Peyer's patch (tissue), 4 donors: ENCODE results near the gene CAMSAP1. TPM values are rescaled to one million over a fixed set of nuclear protein-coding genes. Genes with fewer than 3 reads are reported as not detected.

Experiments
- DNase-seq, 3 donors: peaks; one replicate each; pipeline ENCODE4 v3.0.0-alpha.2; 2017 to 2019
- H3K27ac ChIP-seq, 4 donors: fragments of 200-600 bp; sonication (generic); one replicate each; pipeline ENCODE4 v1.5.1; 2016 to 2019
- H3K27me3 ChIP-seq, 2 donors: fragments of 200-600 bp; sonication (generic); one replicate each; pipeline ENCODE4 v1.5.1; 2019
- H3K36me3 ChIP-seq, 3 donors: fragments of 200-600 bp; sonication (generic); one replicate each; pipeline ENCODE4 v1.5.1; 2016 to 2019
- H3K4me1 ChIP-seq, 4 donors: fragments of 200-600 bp; sonication (generic); one replicate each; pipeline ENCODE4 v1.5.1; 2016 to 2019
- H3K4me3 ChIP-seq, 4 donors: fragments of 200-600 bp; sonication (generic); 1 replicate in 3 of 4; 2 replicates in 1 of 4; pipeline ENCODE4 v1.5.1; 2016 to 2019; ENCODE audit warnings: mild to moderate bottlenecking in 1 of 4
- H3K9me3 ChIP-seq, 4 donors: fragments of 200-600 bp; sonication (generic); one replicate each; pipeline ENCODE4 v1.5.1; 2016 to 2019; ENCODE audit warnings: mild to moderate bottlenecking in 1 of 4
- CTCF ChIP-seq, 6 experiments: fragments of 450-650 bp in 4 of 6; fragments of 200-600 bp in 2 of 6; sonication (generic) in 1 of 6; IDR thresholded peaks; one replicate each; pipeline ENCODE4 v1.5.1; 2017 to 2019; ENCODE audit warnings: antibody characterized with exemption in 6 of 6, mild to moderate bottlenecking in 3 of 6, moderate library complexity in 1 of 6
- POLR2A ChIP-seq, 2 donors: fragments of 450-650 bp; IDR thresholded peaks; one replicate each; pipeline ENCODE4 v1.5.1; 2017; ENCODE audit warnings: antibody characterized with exemption in 2 of 2, mild to moderate bottlenecking in 2 of 2, moderate library complexity in 2 of 2
- total RNA-seq, 4 donors: library from RNA; depleted of rRNA; stranded (reverse); fragments of >200 nt; gene quantifications; one replicate each; pipeline ENCODE4 v1.1.0, GENCODE V29; 2016

The CAMSAP1 gene
- total RNA-seq, 4 donors from 2014 or later = 21.0 to 30.5 (median 24.2) TPM

DNA sequence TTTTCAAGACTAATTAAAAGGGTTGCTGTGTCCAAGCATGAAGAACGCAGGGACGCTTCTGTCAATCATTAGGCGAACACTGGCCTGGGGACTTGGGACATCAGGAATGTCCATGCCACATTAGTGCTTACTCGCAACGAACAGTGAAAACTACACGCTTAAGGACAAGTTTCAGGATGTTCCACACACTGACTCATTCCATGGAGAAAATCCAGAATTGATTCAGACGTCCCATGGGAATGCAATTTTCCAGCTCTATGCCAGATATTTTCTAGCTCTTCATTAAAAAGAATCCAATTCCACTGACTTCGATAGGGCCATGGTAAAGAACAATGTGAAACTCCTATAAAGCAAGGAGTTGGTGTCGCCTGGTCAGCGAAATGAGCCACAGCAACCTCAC is 98.2 kb downstream of the CAMSAP1 start:
- no peak for TF ChIP-seq CTCF (IDR thresholded peaks at IDR 0.05)
- TF ChIP-seq POLR2A (IDR thresholded peaks at IDR 0.05) = no peak
- no peaks in the 10 kb centered on the region for H3K9me3 ChIP-seq
- no peaks in the 10 kb centered on the region for H3K4me1 ChIP-seq
- no peak overlapping the region for H3K4me3 ChIP-seq
- no peak overlapping the region for H3K27ac ChIP-seq
- H3K36me3 ChIP-seq = peaks cover 0 to 41% (median 0%) of the 10 kb centered on the region in 3 donors
- no peaks in the 10 kb centered on the region for H3K27me3 ChIP-seq
- DNase-seq = no peak

DNA sequence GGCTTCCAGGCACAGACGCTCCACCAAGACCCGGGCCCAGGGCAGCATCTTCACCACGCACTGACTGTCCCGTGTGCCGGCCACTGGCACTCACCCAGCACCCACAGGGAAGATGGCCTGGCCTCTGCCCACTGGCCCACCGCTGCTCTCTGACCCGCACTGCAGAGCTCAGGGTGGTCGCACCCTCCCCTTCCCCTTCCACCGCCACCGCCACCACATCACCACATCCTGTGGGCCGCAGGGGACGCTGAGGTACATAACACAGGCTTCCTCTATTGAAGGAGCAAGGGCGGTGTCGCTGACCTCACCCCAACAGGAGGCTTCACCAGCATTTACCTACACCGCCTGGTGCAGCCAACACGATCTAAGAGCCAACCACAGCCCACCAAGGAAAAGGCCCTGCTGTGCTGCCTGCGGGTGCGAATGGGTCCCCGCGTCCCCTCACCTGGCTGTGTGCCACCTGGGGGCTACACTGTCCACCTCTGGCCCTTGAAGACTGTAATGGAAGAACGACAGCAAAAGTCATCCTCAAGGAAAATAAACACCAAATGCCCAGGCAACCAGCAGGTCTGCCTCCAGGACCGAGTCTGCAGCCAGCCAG is 101.8 kb downstream of the CAMSAP1 start:
- no peak for TF ChIP-seq POLR2A (IDR thresholded peaks at IDR 0.05)
- no peak for TF ChIP-seq CTCF (IDR thresholded peaks at IDR 0.05)
- no peak overlapping the region for H3K4me3 ChIP-seq
- peaks cover 0 to 10% (median 0%) of the 10 kb centered on the region in 3 donors for H3K36me3 ChIP-seq
- no peak for DNase-seq
- H3K9me3 ChIP-seq = no peaks in the 10 kb centered on the region
- no peaks in the 10 kb centered on the region for H3K4me1 ChIP-seq
- no peak overlapping the region for H3K27ac ChIP-seq
- no peaks in the 10 kb centered on the region for H3K27me3 ChIP-seq

DNA sequence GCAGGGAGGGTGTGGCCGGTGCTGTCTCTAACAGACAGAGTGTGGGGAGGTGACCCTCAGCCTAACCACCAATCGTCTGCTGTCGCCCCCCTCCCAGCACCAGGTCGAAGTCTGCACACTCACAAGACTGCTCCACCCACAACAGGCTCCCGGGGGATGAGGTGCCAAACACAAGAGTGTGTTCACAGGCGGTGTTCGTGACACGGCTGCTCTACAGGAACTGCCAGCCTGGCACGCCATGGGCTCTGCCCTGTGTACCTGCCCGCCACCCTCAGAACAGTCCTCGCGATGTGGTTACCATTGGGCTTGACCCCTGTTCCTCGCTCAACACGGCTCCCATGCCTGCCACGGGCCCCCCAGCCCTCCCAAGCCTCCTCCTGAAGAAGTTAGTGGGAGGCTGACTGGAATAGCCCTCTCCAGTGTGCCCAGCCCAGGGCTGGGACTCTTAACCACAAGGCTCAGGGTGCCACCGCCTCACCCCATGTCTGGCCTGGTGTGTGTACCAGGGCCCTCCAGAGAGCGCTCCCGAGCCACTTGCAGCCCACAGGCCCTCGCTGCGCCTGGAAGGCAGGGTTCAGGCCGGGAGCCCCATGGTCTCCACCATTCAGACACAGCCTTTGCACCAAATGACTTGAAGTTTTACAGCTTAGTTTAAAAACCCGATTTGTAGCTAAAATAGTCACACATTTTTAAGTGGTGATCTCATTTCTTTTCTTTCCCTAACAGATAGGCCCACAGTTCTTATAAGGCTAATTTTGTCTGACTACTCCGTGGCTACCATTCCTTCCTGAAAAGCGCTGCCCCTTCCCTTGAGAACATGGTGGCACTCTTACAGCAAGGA is 102.5 kb downstream of the CAMSAP1 start:
- DNase-seq = no peak
- peaks cover 0 to 3% (median 0%) of the 10 kb centered on the region in 3 donors for H3K36me3 ChIP-seq
- H3K4me1 ChIP-seq = no peaks in the 10 kb centered on the region
- no peak overlapping the region for H3K4me3 ChIP-seq
- no peaks in the 10 kb centered on the region for H3K27me3 ChIP-seq
- TF ChIP-seq POLR2A (IDR thresholded peaks at IDR 0.05) = no peak
- TF ChIP-seq CTCF (IDR thresholded peaks at IDR 0.05) = no peak
- no peak overlapping the region for H3K27ac ChIP-seq
- H3K9me3 ChIP-seq = no peaks in the 10 kb centered on the region

DNA sequence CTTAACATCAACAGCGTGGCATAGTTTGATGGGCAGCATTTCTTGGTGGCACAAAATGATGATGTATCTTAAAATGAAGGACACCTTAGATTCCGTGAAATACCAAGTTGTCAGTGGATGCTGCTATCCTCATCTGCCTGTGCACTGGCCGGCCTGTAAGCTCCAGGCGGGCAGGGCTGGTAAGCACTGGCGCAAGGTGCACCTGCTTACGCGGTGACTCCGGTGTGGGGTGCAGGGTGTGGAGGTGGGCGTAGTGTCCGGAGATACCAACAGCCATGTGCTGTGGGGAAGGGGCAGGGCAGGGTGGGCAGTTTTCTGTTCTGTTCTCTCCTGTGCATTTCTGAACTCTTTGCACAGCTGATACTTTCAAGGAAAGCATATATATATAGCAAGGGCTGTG is 103.9 kb downstream of the CAMSAP1 start:
- Histone ChIP-seq H3K27me3 (no peaks in the 10 kb centered on the region), H3K4me3 (no peak overlapping the region), H3K4me1 (no peaks in the 10 kb centered on the region), H3K9me3 (no peaks in the 10 kb centered on the region), H3K36me3 (no peaks in the 10 kb centered on the region), H3K27ac (no peak overlapping the region)
- DNase-seq = no peak
- TF ChIP-seq POLR2A (IDR thresholded peaks at IDR 0.05) = no peak
- TF ChIP-seq CTCF (IDR thresholded peaks at IDR 0.05) = no peak

DNA sequence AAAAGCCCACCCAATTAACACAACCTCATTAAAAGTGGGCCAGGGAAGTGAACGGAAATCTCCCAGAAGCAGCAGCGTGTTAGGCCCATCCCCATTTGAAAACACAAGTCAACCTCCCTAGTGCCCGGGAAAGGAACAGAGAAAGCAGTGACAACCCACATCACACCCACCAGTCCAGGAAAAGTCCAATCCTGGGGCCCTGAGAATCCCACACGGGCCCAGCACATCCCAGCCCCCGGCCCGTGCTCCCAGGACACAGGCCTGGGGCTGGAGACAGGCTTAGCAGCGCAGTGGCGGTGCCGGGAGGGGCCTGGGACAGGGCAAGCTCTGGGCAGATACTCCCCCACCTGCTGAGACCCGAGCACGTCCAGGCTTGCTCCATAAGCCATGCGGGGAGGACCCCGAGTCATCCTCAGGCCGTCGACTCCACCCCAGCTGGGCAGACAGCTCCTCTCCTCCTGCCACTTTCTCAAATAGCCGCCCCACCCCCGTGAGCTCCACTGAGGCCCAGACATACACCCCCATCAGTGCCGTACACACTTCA is 104.4 kb downstream of the CAMSAP1 start:
- Histone ChIP-seq H3K9me3 (no peaks in the 10 kb centered on the region), H3K4me3 (no peak overlapping the region), H3K4me1 (no peaks in the 10 kb centered on the region), H3K36me3 (no peaks in the 10 kb centered on the region), H3K27ac (no peak overlapping the region), H3K27me3 (no peaks in the 10 kb centered on the region)
- DNase-seq = no peak
- no peak for TF ChIP-seq CTCF (IDR thresholded peaks at IDR 0.05)
- TF ChIP-seq POLR2A (IDR thresholded peaks at IDR 0.05) = no peak
